ENCODE data around the gene SIMC1.
"Not testable (repeated sequence)": the region's sequence is repeated elsewhere in the genome, so short reads cannot be mapped to it uniquely, and the experiment has no call there.

DNA sequence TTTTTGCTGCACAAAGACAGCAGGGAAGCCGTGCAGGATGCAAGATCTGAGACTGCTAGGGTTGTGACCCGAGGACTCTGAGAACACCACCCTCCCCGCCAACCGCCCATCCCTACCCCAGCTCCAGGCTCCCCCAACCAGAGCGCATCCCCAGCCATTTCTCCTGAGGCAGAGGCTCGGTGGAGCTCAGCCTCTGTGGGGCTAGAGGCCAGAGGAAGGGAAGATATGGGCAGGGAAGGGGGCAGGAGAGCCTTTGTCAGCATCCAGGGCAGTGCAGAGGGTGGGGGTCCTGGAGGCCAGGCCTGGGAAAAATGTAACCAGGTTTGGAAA lies 43.2 kb upstream of the SIMC1 start:
- TF ChIP-seq, protein P1, sequence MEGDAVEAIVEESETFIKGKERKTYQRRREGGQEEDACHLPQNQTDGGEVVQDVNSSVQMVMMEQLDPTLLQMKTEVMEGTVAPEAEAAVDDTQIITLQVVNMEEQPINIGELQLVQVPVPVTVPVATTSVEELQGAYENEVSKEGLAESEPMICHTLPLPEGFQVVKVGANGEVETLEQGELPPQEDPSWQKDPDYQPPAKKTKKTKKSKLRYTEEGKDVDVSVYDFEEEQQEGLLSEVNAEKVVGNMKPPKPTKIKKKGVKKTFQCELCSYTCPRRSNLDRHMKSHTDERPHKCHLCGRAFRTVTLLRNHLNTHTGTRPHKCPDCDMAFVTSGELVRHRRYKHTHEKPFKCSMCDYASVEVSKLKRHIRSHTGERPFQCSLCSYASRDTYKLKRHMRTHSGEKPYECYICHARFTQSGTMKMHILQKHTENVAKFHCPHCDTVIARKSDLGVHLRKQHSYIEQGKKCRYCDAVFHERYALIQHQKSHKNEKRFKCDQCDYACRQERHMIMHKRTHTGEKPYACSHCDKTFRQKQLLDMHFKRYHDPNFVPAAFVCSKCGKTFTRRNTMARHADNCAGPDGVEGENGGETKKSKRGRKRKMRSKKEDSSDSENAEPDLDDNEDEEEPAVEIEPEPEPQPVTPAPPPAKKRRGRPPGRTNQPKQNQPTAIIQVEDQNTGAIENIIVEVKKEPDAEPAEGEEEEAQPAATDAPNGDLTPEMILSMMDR (IDR thresholded peaks at IDR 0.05) = not testable (repeated sequence)
- not testable (repeated sequence) for TF ChIP-seq POLR2A (IDR thresholded peaks at IDR 0.05)
